ENCODE measurements around the gene LHFPL5. TPM values are rescaled to one million over a fixed set of nuclear protein-coding genes. Genes with fewer than 3 reads are reported as not detected.

The LHFPL5 gene
- polyA plus RNA-seq, 1 donor (not counting 4 experiments of a cell fraction or from before 2014, with no cell fraction given): not detected

- TF ChIP-seq CTCF (optimal IDR thresholded peaks at IDR 0.05 in 1 of 3, IDR thresholded peaks at IDR 0.05 in 1 of 3, conservative IDR thresholded peaks at IDR 0.05 in 1 of 3; ENCODE audit: extremely low read depth in 1 of 3, insufficient read depth in 2 of 3, low read length in 3 of 3) (no peak), EZH2 (IDR thresholded peaks at IDR 0.05; ENCODE audit: low read length) (no peak)
- no peaks in the 10 kb centered on the region for H3K4me1 ChIP-seq (ENCODE audit: control insufficient read depth, extremely low read depth, insufficient read depth, low read length)
- FAIRE-seq (no peak), DNase-seq (ENCODE audit: low read depth, low spot score) (no peak)
- peaks cover 14 to 19% of the 10 kb centered on the region in 2 experiments for H3K36me3 ChIP-seq (ENCODE audit: control insufficient read depth in 2 of 2, extremely low read depth in 1 of 2, insufficient read depth in 2 of 2, low read length in 2 of 2)
- H3K27ac ChIP-seq (ENCODE audit: control insufficient read depth, insufficient read depth, low read length): no peak overlapping the region
- H2AFZ ChIP-seq (ENCODE audit: control insufficient read depth, low read length): no peak overlapping the region
- dilution Hi-C loops (cut with MboI; ENCODE audit: extremely low pct_ligation_motif_present, low sequenced_read_pairs): no loop called here
- no peaks in the 10 kb centered on the region for H3K9me1 ChIP-seq (ENCODE audit: control insufficient read depth, extremely low read depth, insufficient read depth, low read length)
- no peaks in the 10 kb centered on the region for H3K79me2 ChIP-seq (ENCODE audit: control insufficient read depth, insufficient read depth, low read length)
- no peaks in the 10 kb centered on the region for H4K20me1 ChIP-seq (ENCODE audit: control insufficient read depth, extremely low read depth, insufficient read depth, low read length)
- no peak overlapping the region for H3K4me3 ChIP-seq (ENCODE audit: control insufficient read depth in 2 of 3, extremely low read depth in 1 of 3, insufficient read depth in 2 of 3, low read depth in 1 of 3, low read length in 3 of 3)
- no peak overlapping the region for H3K9ac ChIP-seq (ENCODE audit: control insufficient read depth, extremely low read depth, insufficient read depth, low read length)
- no peaks in the 10 kb centered on the region for H3K27me3 ChIP-seq (ENCODE audit: control insufficient read depth, extremely low read depth, insufficient read depth, low read length)
- no peaks in the 10 kb centered on the region for H3K9me3 ChIP-seq (ENCODE audit: control insufficient read depth, low read depth, low read length)
- H3K4me2 ChIP-seq (ENCODE audit: control insufficient read depth, extremely low read depth, insufficient read depth, low read depth, low read length): no peak overlapping the region
Measured at GRCh38 chr6:35859367-35859766, 54.2 kb downstream of the LHFPL5 start.

Other genes with a start within 250 kb of the LHFPL5 start
- 48.0 to 88.3 TPM (median 59.0 TPM) in 3 replicates for gene FKBP5, start 116.4 kb upstream of the LHFPL5 start, polyA plus RNA-seq
- gene ARMC12, start 68.3 kb upstream of the LHFPL5 start, polyA plus RNA-seq: 0.34 to 1.7 TPM (median 0.54 TPM) in 3 replicates
- not detected in 3 replicates for gene CLPSL2, start 28.8 kb upstream of the LHFPL5 start, polyA plus RNA-seq
- gene CLPSL1, start 24.3 kb upstream of the LHFPL5 start, polyA plus RNA-seq: not detected in 3 replicates
- gene CLPS, start 8.0 kb upstream of the LHFPL5 start, polyA plus RNA-seq: not detected in 3 replicates
- gene SRPK1, start 115.7 kb downstream of the LHFPL5 start, polyA plus RNA-seq: 42.9 to 64.1 TPM (median 44.6 TPM) in 3 replicates
- 0.02 to 0.18 TPM (median 0.04 TPM) in 3 replicates for gene SLC26A8, start 219.3 kb downstream of the LHFPL5 start, polyA plus RNA-seq
- 43.7 to 52.4 TPM (median 44.6 TPM) in 3 replicates for gene MAPK14, start 222.5 kb downstream of the LHFPL5 start, polyA plus RNA-seq

Data from keratinocyte (primary cell).